Trophoblast cell (in vitro differentiated cells and primary cell): ENCODE results near the gene VSTM2B.

Experiments
- DNase-seq, 2 donors: peaks; one replicate each; pipeline ENCODE4 v3.0.0-alpha.2; 2016
- H2AFZ ChIP-seq: 2 replicates; pipeline ENCODE4 v1.6.1; 2013; ENCODE audit warnings: low read length, moderate library complexity, mild to moderate bottlenecking; ENCODE audit not compliant: insufficient read depth, poor library complexity
- H2AK5ac ChIP-seq: 2 replicates; pipeline ENCODE4 v1.6.1; 2013; ENCODE audit warnings: mild to moderate bottlenecking, low read length
- H2BK120ac ChIP-seq: 2 replicates; pipeline ENCODE4 v1.6.1; 2013; ENCODE audit warnings: low read length, mild to moderate bottlenecking, moderate library complexity; ENCODE audit not compliant: insufficient read depth, poor library complexity
- H2BK12ac ChIP-seq: 2 replicates; pipeline ENCODE4 v1.6.1; 2013; ENCODE audit warnings: mild to moderate bottlenecking, low read length, moderate library complexity
- H2BK5ac ChIP-seq: 2 replicates; pipeline ENCODE4 v1.6.1; 2013; ENCODE audit warnings: low read length, low read depth, moderate library complexity, mild to moderate bottlenecking; ENCODE audit not compliant: poor library complexity
- H3K14ac ChIP-seq: 2 replicates; pipeline ENCODE4 v1.6.1; 2013; ENCODE audit warnings: mild to moderate bottlenecking, low read length
- H3K18ac ChIP-seq: 2 replicates; pipeline ENCODE4 v1.6.1; 2013; ENCODE audit warnings: mild to moderate bottlenecking, low read length
- H3K23ac ChIP-seq: 2 replicates; pipeline ENCODE4 v1.6.1; 2013; ENCODE audit warnings: low read length
- H3K27ac ChIP-seq: 2 replicates; pipeline ENCODE4 v1.5.1; 2013; ENCODE audit warnings: low read depth, mild to moderate bottlenecking, inconsistent platforms, low read length, moderate library complexity
- H3K27me3 ChIP-seq: 2 replicates; pipeline ENCODE4 v1.6.1; 2013; ENCODE audit warnings: inconsistent platforms, mild to moderate bottlenecking, low read length, moderate library complexity; ENCODE audit not compliant: insufficient read depth
- H3K36me3 ChIP-seq, 2 experiments: 1 replicate in 1 of 2; 2 replicates in 1 of 2; pipeline ENCODE4 v1.6.1; 2013; ENCODE audit warnings: low read length in 2 of 2, mild to moderate bottlenecking in 2 of 2, moderate library complexity in 1 of 2; ENCODE audit not compliant: insufficient read depth in 2 of 2, control insufficient read depth in 1 of 2
- H3K4ac ChIP-seq: 2 replicates; pipeline ENCODE4 v1.6.1; 2013; ENCODE audit warnings: low read depth, mild to moderate bottlenecking, low read length, moderate library complexity
- H3K4me1 ChIP-seq, 2 experiments: 1 replicate in 1 of 2; 2 replicates in 1 of 2; pipeline ENCODE4 v1.6.1; 2013; ENCODE audit warnings: low read length in 2 of 2, mild to moderate bottlenecking in 2 of 2, moderate library complexity in 1 of 2; ENCODE audit not compliant: insufficient read depth in 2 of 2, control insufficient read depth in 1 of 2
- H3K4me2 ChIP-seq: 2 replicates; pipeline ENCODE4 v1.6.1; 2013; ENCODE audit warnings: inconsistent platforms, mild to moderate bottlenecking, low read length, moderate library complexity
- H3K4me3 ChIP-seq: 2 replicates; pipeline ENCODE4 v1.5.1; 2013; ENCODE audit warnings: mild to moderate bottlenecking, low read depth, low read length, inconsistent platforms
- H3K79me1 ChIP-seq: one replicate; pipeline ENCODE4 v1.6.1; 2013; ENCODE audit warnings: low read length
- H3K79me2 ChIP-seq: 2 replicates; pipeline ENCODE4 v1.6.1; 2013; ENCODE audit warnings: low read length, mild to moderate bottlenecking; ENCODE audit not compliant: control insufficient read depth, insufficient read depth, poor library complexity
- H3K9ac ChIP-seq: 2 replicates; pipeline ENCODE4 v1.6.1; 2013; ENCODE audit warnings: mild to moderate bottlenecking, low read length
- H3K9me3 ChIP-seq: 2 replicates; pipeline ENCODE4 v1.6.1; 2013; ENCODE audit warnings: low read depth, mild to moderate bottlenecking, control low read depth, inconsistent platforms, low read length; ENCODE audit not compliant: insufficient read depth
- H4K12ac ChIP-seq: 2 replicates; pipeline ENCODE4 v1.6.1; 2013; ENCODE audit warnings: low read depth, mild to moderate bottlenecking, low read length, moderate library complexity
- H4K8ac ChIP-seq: 2 replicates; pipeline ENCODE4 v1.6.1; 2013; ENCODE audit warnings: low read depth, mild to moderate bottlenecking, low read length, moderate library complexity
- H4K91ac ChIP-seq: one replicate; pipeline ENCODE4 v1.6.1; 2013; ENCODE audit warnings: low read depth, mild to moderate bottlenecking, low read length, moderate library complexity
- WGBS: extraction: QIAGEN DNeasy Blood & Tissue Kit; methylation state at CpG from one replicate; pipeline ENCODE4 v1.1.7; 2013; ENCODE audit warnings: missing lambda C conversion rate; ENCODE audit not compliant: insufficient read length, insufficient coverage; ENCODE audit errors: extremely low coverage; 5-methylcytosine and 5-hydroxymethylcytosine counted together

The VSTM2B gene

GRCh38 chr19:29487432-29487831, 38.4 kb upstream of the VSTM2B start:
- no CpG with 5 or more reads among the region's 7 CpGs for WGBS
- H3K9me3 ChIP-seq, result peaks cover 2% of the 10 kb centered on the region
- H3K4me3 ChIP-seq, result no peak overlapping the region
- no peaks in the 10 kb centered on the region for H3K36me3 ChIP-seq
- H3K27ac ChIP-seq, result no peak overlapping the region
- no peak overlapping the region for H4K12ac ChIP-seq
- no peak overlapping the region for H2AFZ ChIP-seq
- no peak overlapping the region for H2BK5ac ChIP-seq
- H3K4me2 ChIP-seq, result no peak overlapping the region
- no peak overlapping the region for H2BK12ac ChIP-seq
- H3K4me1 ChIP-seq, result no peaks in the 10 kb centered on the region
- H3K14ac ChIP-seq, result no peak overlapping the region
- no peak overlapping the region for H4K91ac ChIP-seq
- no peaks in the 10 kb centered on the region for H3K27me3 ChIP-seq
- no peak overlapping the region for H3K18ac ChIP-seq
- no peak overlapping the region for H3K23ac ChIP-seq
- no peak for DNase-seq
- no peak overlapping the region for H4K8ac ChIP-seq
- H3K4ac ChIP-seq, result no peak overlapping the region
- no peak overlapping the region for H2AK5ac ChIP-seq
- no peaks in the 10 kb centered on the region for H3K79me2 ChIP-seq
- H2BK120ac ChIP-seq, result no peak overlapping the region
- H3K9ac ChIP-seq, result no peak overlapping the region
- no peaks in the 10 kb centered on the region for H3K79me1 ChIP-seq

- Histone ChIP-seq H2BK120ac (no peak overlapping the region), H2AK5ac (no peak overlapping the region), H3K9ac (no peak overlapping the region), H2AFZ (no peak overlapping the region), H3K18ac (no peak overlapping the region), H3K9me3 (peaks cover 2% of the 10 kb centered on the region), H2BK12ac (no peak overlapping the region), H4K12ac (no peak overlapping the region), H3K4me2 (no peak overlapping the region), H4K8ac (no peak overlapping the region), H3K4me1 (no peaks in the 10 kb centered on the region), H2BK5ac (no peak overlapping the region), H3K27ac (no peak overlapping the region), H3K36me3 (no peaks in the 10 kb centered on the region), H3K14ac (no peak overlapping the region), H3K79me1 (no peaks in the 10 kb centered on the region), H3K27me3 (no peaks in the 10 kb centered on the region), H3K4ac (no peak overlapping the region), H4K91ac (no peak overlapping the region), H3K4me3 (no peak overlapping the region), H3K23ac (no peak overlapping the region), H3K79me2 (no peaks in the 10 kb centered on the region)
- DNase-seq, result no peak
- WGBS, result no CpG with 5 or more reads among the region's 5 CpGs
These were observed 37.5 kb upstream of the VSTM2B start for GRCh38 chr19:29488316-29488715.

- no peak overlapping the region for H3K4me2 ChIP-seq
- H3K23ac ChIP-seq, result no peak overlapping the region
- H3K79me2 ChIP-seq, result no peaks in the 10 kb centered on the region
- no peak overlapping the region for H2BK12ac ChIP-seq
- no peak overlapping the region for H2AK5ac ChIP-seq
- H3K27ac ChIP-seq, result no peak overlapping the region
- no peak overlapping the region for H3K14ac ChIP-seq
- no peak overlapping the region for H3K4me3 ChIP-seq
- H3K79me1 ChIP-seq, result no peaks in the 10 kb centered on the region
- no peaks in the 10 kb centered on the region for H3K27me3 ChIP-seq
- DNase-seq, result no peak
- no peak overlapping the region for H3K9ac ChIP-seq
- H4K91ac ChIP-seq, result no peak overlapping the region
- H4K8ac ChIP-seq, result no peak overlapping the region
- H3K4me1 ChIP-seq, result no peaks in the 10 kb centered on the region
- H4K12ac ChIP-seq, result no peak overlapping the region
- no peaks in the 10 kb centered on the region for H3K9me3 ChIP-seq
- H2AFZ ChIP-seq, result no peak overlapping the region
- no peak overlapping the region for H3K4ac ChIP-seq
- H2BK5ac ChIP-seq, result no peak overlapping the region
- H3K18ac ChIP-seq, result no peak overlapping the region
- no peaks in the 10 kb centered on the region for H3K36me3 ChIP-seq
- WGBS, result no CpG with 5 or more reads among the region's 16 CpGs
- no peak overlapping the region for H2BK120ac ChIP-seq
These were observed 36.4 kb upstream of the VSTM2B start for GRCh38 chr19:29489172-29489951.

- H4K12ac ChIP-seq, result no peak overlapping the region
- H4K8ac ChIP-seq, result no peak overlapping the region
- H3K14ac ChIP-seq, result no peak overlapping the region
- H2AK5ac ChIP-seq, result no peak overlapping the region
- H3K27me3 ChIP-seq, result no peaks in the 10 kb centered on the region
- no peak overlapping the region for H2BK12ac ChIP-seq
- H3K27ac ChIP-seq, result no peak overlapping the region
- H3K23ac ChIP-seq, result no peak overlapping the region
- H3K4me2 ChIP-seq, result no peak overlapping the region
- no peak overlapping the region for H2AFZ ChIP-seq
- H4K91ac ChIP-seq, result no peak overlapping the region
- H3K79me2 ChIP-seq, result no peaks in the 10 kb centered on the region
- no peak overlapping the region for H2BK120ac ChIP-seq
- H3K9ac ChIP-seq, result no peak overlapping the region
- no peaks in the 10 kb centered on the region for H3K9me3 ChIP-seq
- no peak overlapping the region for H2BK5ac ChIP-seq
- no peaks in the 10 kb centered on the region for H3K79me1 ChIP-seq
- no peak for DNase-seq
- WGBS, result no CpG with 5 or more reads among the region's 3 CpGs
- H3K4me3 ChIP-seq, result no peak overlapping the region
- H3K36me3 ChIP-seq, result no peaks in the 10 kb centered on the region
- H3K4me1 ChIP-seq, result no peaks in the 10 kb centered on the region
- no peak overlapping the region for H3K18ac ChIP-seq
- no peak overlapping the region for H3K4ac ChIP-seq
These were observed 34.3 kb upstream of the VSTM2B start for GRCh38 chr19:29491491-29491890.
